KMS-11 (cell line): ENCODE measurements around the gene CRYBG3.
"Not testable (repeated sequence)": the region's sequence is repeated elsewhere in the genome, so short reads cannot be mapped to it uniquely, and the experiment has no call there.

ENCODE experiments used
- H2AFZ ChIP-seq: fragments of 200-600 bp; sonication (generic); 2 replicates; pipeline ENCODE4 v1.6.1; 2016; ENCODE audit warnings: antibody characterized with exemption, mixed run types, low read depth
- H3K27ac ChIP-seq: fragments of 200-600 bp; sonication (generic); 2 replicates; pipeline ENCODE4 v1.6.1; 2016; ENCODE audit warnings: mild to moderate bottlenecking, mixed run types
- H3K27me3 ChIP-seq: fragments of 200-600 bp; sonication (generic); 2 replicates; pipeline ENCODE4 v1.6.1; 2017; ENCODE audit warnings: mild to moderate bottlenecking, low read depth, mixed run types, moderate library complexity; ENCODE audit not compliant: insufficient read depth
- H3K36me3 ChIP-seq: fragments of 200-600 bp; sonication (generic); 2 replicates; pipeline ENCODE4 v1.6.1; 2017; ENCODE audit warnings: mild to moderate bottlenecking, mixed run types; ENCODE audit not compliant: insufficient read depth
- H3K4me1 ChIP-seq: fragments of 200-600 bp; sonication (generic); 2 replicates; pipeline ENCODE4 v1.6.1; 2016; ENCODE audit warnings: mild to moderate bottlenecking, low read depth, mixed run types; ENCODE audit not compliant: poor library complexity, severe bottlenecking
- H3K4me2 ChIP-seq: fragments of 200-600 bp; sonication (generic); 2 replicates; pipeline ENCODE4 v1.7.0; 2016; ENCODE audit warnings: mild to moderate bottlenecking, mixed run types
- H3K4me3 ChIP-seq: fragments of 200-600 bp; sonication (generic); IDR thresholded peaks from 2 replicates; pipeline ENCODE4 v1.6.1; 2017; ENCODE audit warnings: low read depth, low read length, mixed read lengths; ENCODE audit not compliant: insufficient read depth
- H3K79me2 ChIP-seq: fragments of 200-600 bp; sonication (generic); 2 replicates; pipeline ENCODE4 v1.6.1; 2016; ENCODE audit warnings: low read depth, mixed run types; ENCODE audit not compliant: insufficient read depth
- H3K9ac ChIP-seq: fragments of 200-600 bp; sonication (generic); 2 replicates; pipeline ENCODE4 v1.6.1; 2016; ENCODE audit warnings: mild to moderate bottlenecking, mixed run types
- H4K20me1 ChIP-seq: fragments of 200-600 bp; sonication (generic); 2 replicates; pipeline ENCODE4 v1.6.1; 2016; ENCODE audit warnings: mild to moderate bottlenecking, mixed run types; ENCODE audit not compliant: insufficient read depth
- CTCF ChIP-seq: fragments of 200-600 bp; sonication (generic); conservative IDR thresholded peaks from 2 replicates; pipeline ENCODE4 v1.6.1; 2017; ENCODE audit warnings: low read depth, mild to moderate bottlenecking, antibody characterized with exemption, low read length, moderate library complexity, mixed read lengths

CRYBG3 gene

GRCh38 chr3:97829198-97829597 is 7.4 kb downstream of the CRYBG3 start:
- no peaks in the 10 kb centered on the region for H3K27me3 ChIP-seq
- H2AFZ ChIP-seq: no peak overlapping the region
- no peak overlapping the region for H3K27ac ChIP-seq
- H4K20me1 ChIP-seq: no peaks in the 10 kb centered on the region
- H3K4me1 ChIP-seq: peaks cover 16% of the 10 kb centered on the region
- no peak overlapping the region for H3K9ac ChIP-seq
- H3K4me3 ChIP-seq: no peak overlapping the region
- TF ChIP-seq CTCF: no peak
- no peaks in the 10 kb centered on the region for H3K79me2 ChIP-seq
- peak overlapping the region; percentile 1; the same call in 1 of the 2 replicates for H3K4me2 ChIP-seq
- no peaks in the 10 kb centered on the region for H3K36me3 ChIP-seq

GRCh38 chr3:97830638-97831037 is 8.8 kb downstream of the CRYBG3 start:
- H3K36me3 ChIP-seq: no peaks in the 10 kb centered on the region
- no peak overlapping the region for H3K4me3 ChIP-seq
- H3K4me1 ChIP-seq: peaks cover 16% of the 10 kb centered on the region
- H3K79me2 ChIP-seq: no peaks in the 10 kb centered on the region
- no peak overlapping the region for H3K27ac ChIP-seq
- H3K4me2 ChIP-seq: no peak overlapping the region
- TF ChIP-seq CTCF: no peak
- no peaks in the 10 kb centered on the region for H3K27me3 ChIP-seq
- H4K20me1 ChIP-seq: no peaks in the 10 kb centered on the region
- H2AFZ ChIP-seq: no peak overlapping the region
- no peak overlapping the region for H3K9ac ChIP-seq

- Histone ChIP-seq H3K27ac (no peak overlapping the region), H4K20me1 (no peaks in the 10 kb centered on the region), H3K36me3 (no peaks in the 10 kb centered on the region), H3K4me3 (no peak overlapping the region), H2AFZ (no peak overlapping the region), H3K4me2 (no peak overlapping the region), H3K27me3 (no peaks in the 10 kb centered on the region), H3K79me2 (no peaks in the 10 kb centered on the region), H3K4me1 (peaks cover 16% of the 10 kb centered on the region), H3K9ac (no peak overlapping the region)
- no peak for TF ChIP-seq CTCF
These were observed 9.3 kb downstream of the CRYBG3 start for GRCh38 chr3:97831140-97831539.

- not testable (repeated sequence) for H3K79me2 ChIP-seq, H3K27me3 ChIP-seq
These were observed 11.4 kb downstream of the CRYBG3 start for GRCh38 chr3:97833184-97833583.

GRCh38 chr3:97835761-97836160 is 13.9 kb downstream of the CRYBG3 start:
- Histone ChIP-seq H3K4me2 (no peak overlapping the region), H4K20me1 (no peaks in the 10 kb centered on the region), H3K9ac (no peak overlapping the region), H3K4me1 (no peaks in the 10 kb centered on the region), H3K27me3 (no peaks in the 10 kb centered on the region), H3K36me3 (no peaks in the 10 kb centered on the region), H2AFZ (no peak overlapping the region), H3K79me2 (no peaks in the 10 kb centered on the region), H3K4me3 (no peak overlapping the region), H3K27ac (no peak overlapping the region)
- TF ChIP-seq CTCF: no peak

More at GRCh38 chr3:97833184-97833583, 11.4 kb downstream of the CRYBG3 start:
- not testable (repeated sequence) for H3K36me3 ChIP-seq, H3K27ac ChIP-seq, H4K20me1 ChIP-seq, H3K4me2 ChIP-seq, H3K9ac ChIP-seq, H2AFZ ChIP-seq, H3K4me3 ChIP-seq
- peaks cover 16% of the 10 kb centered on the region for H3K4me1 ChIP-seq
